ENCODE results near the gene PDGFA. TPM values are rescaled to one million over a fixed set of nuclear protein-coding genes. Genes with fewer than 3 reads are reported as not detected.

Gene PDGFA
- total RNA-seq, 1 experiment from 2014 or later = 20.1 TPM

DNA sequence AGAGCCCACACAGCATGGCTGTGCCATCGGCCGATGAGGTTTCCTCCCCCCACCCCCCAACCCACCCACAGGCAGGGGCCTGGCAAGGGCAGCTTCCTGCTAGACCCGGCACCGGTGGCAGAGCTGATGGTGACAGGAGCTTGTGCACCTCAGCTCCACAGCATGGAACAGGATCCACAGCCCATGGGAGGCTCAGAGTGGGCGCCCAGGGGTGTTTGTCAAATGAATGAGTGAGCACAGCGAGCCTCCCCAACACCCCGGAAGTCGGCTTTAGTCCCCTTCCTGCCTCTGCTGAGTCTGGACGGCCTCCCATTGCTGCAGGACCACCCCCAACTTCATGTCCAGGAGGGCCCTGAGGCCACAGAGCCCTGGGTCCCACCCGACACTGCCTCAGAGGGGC, 68.9 kb downstream of the PDGFA start:
- Mint-ChIP-seq H3K36me3 (ENCODE audit: insufficient read depth, unreplicated experiment) (no peaks in the 10 kb centered on the region), H3K9me3 (ENCODE audit: unreplicated experiment) (no peaks in the 10 kb centered on the region), H3K27ac (ENCODE audit: low read depth, unreplicated experiment) (no peak overlapping the region), H3K4me3 (ENCODE audit: unreplicated experiment) (no peak overlapping the region), H3K27me3 (ENCODE audit: insufficient read depth, unreplicated experiment) (peaks cover 29% of the 10 kb centered on the region), H3K4me1 (ENCODE audit: insufficient read depth, unreplicated experiment) (no peaks in the 10 kb centered on the region)
- POLR2A ChIA-PET = interaction anchor here (1.3 kb wide), 1 partner anchor 8 kb away, joined by 4 read pairs; no protein-coding TSS in a partner anchor
- intact Hi-C loops (cut with micrococcal nuclease) = no loop called here
- DNase-seq (ENCODE audit: unreplicated experiment) = no peak
- TF ChIP-seq, protein P1, sequence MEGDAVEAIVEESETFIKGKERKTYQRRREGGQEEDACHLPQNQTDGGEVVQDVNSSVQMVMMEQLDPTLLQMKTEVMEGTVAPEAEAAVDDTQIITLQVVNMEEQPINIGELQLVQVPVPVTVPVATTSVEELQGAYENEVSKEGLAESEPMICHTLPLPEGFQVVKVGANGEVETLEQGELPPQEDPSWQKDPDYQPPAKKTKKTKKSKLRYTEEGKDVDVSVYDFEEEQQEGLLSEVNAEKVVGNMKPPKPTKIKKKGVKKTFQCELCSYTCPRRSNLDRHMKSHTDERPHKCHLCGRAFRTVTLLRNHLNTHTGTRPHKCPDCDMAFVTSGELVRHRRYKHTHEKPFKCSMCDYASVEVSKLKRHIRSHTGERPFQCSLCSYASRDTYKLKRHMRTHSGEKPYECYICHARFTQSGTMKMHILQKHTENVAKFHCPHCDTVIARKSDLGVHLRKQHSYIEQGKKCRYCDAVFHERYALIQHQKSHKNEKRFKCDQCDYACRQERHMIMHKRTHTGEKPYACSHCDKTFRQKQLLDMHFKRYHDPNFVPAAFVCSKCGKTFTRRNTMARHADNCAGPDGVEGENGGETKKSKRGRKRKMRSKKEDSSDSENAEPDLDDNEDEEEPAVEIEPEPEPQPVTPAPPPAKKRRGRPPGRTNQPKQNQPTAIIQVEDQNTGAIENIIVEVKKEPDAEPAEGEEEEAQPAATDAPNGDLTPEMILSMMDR (IDR thresholded peaks at IDR 0.05; ENCODE audit: unreplicated experiment) = no peak
- no TSS peak for BruUV-seq (replicated peaks)
- CTCF ChIA-PET = no interaction called here

DNA sequence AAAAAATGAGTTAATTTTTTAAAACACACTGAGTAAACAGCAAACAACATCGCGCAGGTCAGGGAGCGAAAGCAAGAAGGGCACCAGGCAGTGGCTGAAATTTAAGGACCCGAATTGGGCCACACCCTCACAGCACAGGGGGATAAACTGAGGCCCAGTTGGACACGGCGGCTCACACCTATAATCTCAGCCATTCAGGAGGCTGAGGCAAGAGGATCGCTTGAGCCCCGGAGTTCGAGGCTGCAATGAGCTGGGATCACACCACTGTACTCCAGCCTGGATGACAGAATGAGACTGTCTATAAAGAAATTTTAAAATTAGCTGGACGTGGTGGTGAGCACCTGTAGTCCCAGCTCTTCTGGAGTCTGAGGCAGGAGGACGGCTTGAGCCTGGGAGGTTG, 69.6 kb downstream of the PDGFA start:
- Mint-ChIP-seq H3K9me3 (ENCODE audit: unreplicated experiment) (no peaks in the 10 kb centered on the region), H3K36me3 (ENCODE audit: insufficient read depth, unreplicated experiment) (no peaks in the 10 kb centered on the region), H3K27me3 (ENCODE audit: insufficient read depth, unreplicated experiment) (peaks cover 29% of the 10 kb centered on the region), H3K4me1 (ENCODE audit: insufficient read depth, unreplicated experiment) (no peaks in the 10 kb centered on the region), H3K27ac (ENCODE audit: low read depth, unreplicated experiment) (no peak overlapping the region), H3K4me3 (ENCODE audit: unreplicated experiment) (no peak overlapping the region)
- CTCF ChIA-PET = no interaction called here
- POLR2A ChIA-PET = interaction anchor here (1.3 kb wide), 1 partner anchor 9 kb away, joined by 4 read pairs; no protein-coding TSS in a partner anchor
- no TSS peak for BruUV-seq (replicated peaks)
- TF ChIP-seq, protein P1 (IDR thresholded peaks at IDR 0.05; ENCODE audit: unreplicated experiment) = no peak
- no peak for DNase-seq (ENCODE audit: unreplicated experiment)
- intact Hi-C loops (cut with micrococcal nuclease) = no loop called here

DNA sequence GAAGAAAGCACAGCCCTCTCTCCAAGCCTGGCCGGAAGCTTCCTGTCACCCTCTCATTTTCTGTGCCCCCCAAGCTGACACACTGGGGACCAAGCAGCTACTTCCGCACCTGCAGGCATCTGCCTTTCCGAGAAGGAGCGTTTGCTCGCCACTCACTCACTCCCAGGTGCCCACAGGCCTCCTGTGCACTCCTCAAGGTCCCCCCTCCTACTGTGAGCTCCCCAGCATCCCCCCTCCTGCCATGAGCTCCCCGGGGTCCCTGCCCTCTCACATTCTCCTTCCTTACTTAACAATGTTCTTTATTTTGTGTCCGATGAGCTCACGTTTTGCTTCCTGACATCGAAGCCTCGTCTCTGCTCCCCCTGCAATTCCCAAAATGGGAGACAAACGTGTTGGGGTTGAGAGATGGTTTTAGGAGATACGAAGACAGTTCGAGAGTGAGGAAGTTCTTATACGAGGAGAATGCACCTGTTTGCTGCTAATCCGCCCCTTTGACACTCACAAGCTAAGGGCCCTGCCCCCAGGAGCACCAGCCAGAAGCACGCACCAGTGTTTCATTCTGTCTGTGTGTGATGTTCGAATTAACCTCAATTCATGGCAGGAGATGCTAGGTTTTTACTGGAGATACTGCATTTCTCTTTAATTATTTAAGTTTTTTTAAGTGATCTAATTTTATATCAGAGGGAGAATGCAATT, 70.2 kb downstream of the PDGFA start:
- POLR2A ChIA-PET = interaction anchor here (1.3 kb wide), 1 partner anchor 10 kb away, joined by 4 read pairs; no protein-coding TSS in a partner anchor
- Mint-ChIP-seq H3K27ac (ENCODE audit: low read depth, unreplicated experiment) (no peak overlapping the region), H3K27me3 (ENCODE audit: insufficient read depth, unreplicated experiment) (peaks cover 29% of the 10 kb centered on the region), H3K4me3 (ENCODE audit: unreplicated experiment) (no peak overlapping the region), H3K36me3 (ENCODE audit: insufficient read depth, unreplicated experiment) (no peaks in the 10 kb centered on the region), H3K4me1 (ENCODE audit: insufficient read depth, unreplicated experiment) (no peaks in the 10 kb centered on the region), H3K9me3 (ENCODE audit: unreplicated experiment) (no peaks in the 10 kb centered on the region)
- DNase-seq (ENCODE audit: unreplicated experiment) = no peak
- intact Hi-C loops (cut with micrococcal nuclease) = no loop called here
- CTCF ChIA-PET = no interaction called here
- BruUV-seq (replicated peaks) = no TSS peak
- TF ChIP-seq, protein P1 (IDR thresholded peaks at IDR 0.05; ENCODE audit: unreplicated experiment) = no peak

DNA sequence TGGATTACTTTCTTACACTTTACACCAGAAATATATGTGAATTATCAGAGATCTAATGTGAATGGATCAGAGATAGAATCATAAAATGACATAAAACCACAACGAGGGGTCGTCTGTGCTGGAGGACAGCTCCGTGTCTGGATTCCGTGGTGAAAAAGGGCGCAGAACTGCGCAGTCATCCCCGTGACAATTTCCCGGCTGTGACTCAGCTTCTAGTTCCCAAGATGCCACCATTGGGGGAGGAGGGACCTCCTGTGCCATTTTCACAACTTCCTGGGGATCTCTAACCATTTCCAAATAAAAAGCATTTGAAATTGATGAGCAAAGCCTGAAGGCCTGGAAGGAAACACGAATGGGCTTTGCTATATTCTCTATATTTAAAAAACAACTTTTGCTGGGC, 72.1 kb downstream of the PDGFA start:
- TF ChIP-seq, protein P1 (IDR thresholded peaks at IDR 0.05; ENCODE audit: unreplicated experiment) = no peak
- Mint-ChIP-seq H3K4me3 (ENCODE audit: unreplicated experiment) (no peak overlapping the region), H3K36me3 (ENCODE audit: insufficient read depth, unreplicated experiment) (no peaks in the 10 kb centered on the region), H3K9me3 (ENCODE audit: unreplicated experiment) (no peaks in the 10 kb centered on the region), H3K4me1 (ENCODE audit: insufficient read depth, unreplicated experiment) (no peaks in the 10 kb centered on the region), H3K27ac (ENCODE audit: low read depth, unreplicated experiment) (no peak overlapping the region), H3K27me3 (ENCODE audit: insufficient read depth, unreplicated experiment) (peaks cover 29% of the 10 kb centered on the region)
- BruUV-seq (replicated peaks) = no TSS peak
- DNase-seq (ENCODE audit: unreplicated experiment) = no peak
- intact Hi-C loops (cut with micrococcal nuclease) = no loop called here
- POLR2A ChIA-PET = interaction anchor here (0.7 kb wide), 1 partner anchor 1085 kb away, joined by 3 read pairs; no protein-coding TSS in a partner anchor
- CTCF ChIA-PET = no interaction called here

Other genes starting within 250 kb of the PDGFA start
- gene FOXL3, start 229.7 kb downstream of the PDGFA start, total RNA-seq (2022) = not detected in 2 replicates
- gene DNAAF5, start 206.9 kb upstream of the PDGFA start, total RNA-seq (2022) = 35.6 and 37.6 TPM in 2 replicates
- gene PRKAR1B, start 207.4 kb upstream of the PDGFA start, total RNA-seq (2022) = 25.4 and 31.5 TPM in 2 replicates